Mammary epithelial cell (primary cell): Measurements from ENCODE around the gene MAPRE2.

Experiments
- CTCF ChIP-seq, 2 donors: IDR thresholded peaks in 1 of 2; conservative IDR thresholded peaks in 1 of 2; 2 replicates each; pipeline ENCODE4 v1.5.1; 2011 to 2012; ENCODE audit warnings: inconsistent platforms in 2 of 2, low read length in 2 of 2, mild to moderate bottlenecking in 2 of 2, control low read depth in 1 of 2, low read depth in 1 of 2; ENCODE audit not compliant: insufficient read depth in 1 of 2; ENCODE audit errors: extremely low read depth in 1 of 2
- EZH2 ChIP-seq: IDR thresholded peaks from 2 replicates; pipeline ENCODE4 v1.6.1; 2012; ENCODE audit warnings: low read length, inconsistent platforms, borderline replicate concordance

- TF ChIP-seq CTCF (conservative IDR thresholded peaks at IDR 0.05 in 1 of 2, IDR thresholded peaks at IDR 0.05 in 1 of 2; ENCODE audit: extremely low read depth in 1 of 2, insufficient read depth in 1 of 2, low read depth in 1 of 2, low read length in 2 of 2) (no peak), EZH2 (no peak)
These were observed 41.4 kb upstream of the MAPRE2 start for GRCh38 chr18:34999756-35000289.
